ENCODE measurements around the gene DERL2. TPM values are rescaled to one million over a fixed set of nuclear protein-coding genes. Genes with fewer than 3 reads are reported as not detected.
A peak's percentile ranks its signal among the peaks of the same experiment; 100 is the strongest.

Gene DERL2
- total and polyA plus RNA-seq, 2 of the 4 experiments (the other 2 are of a cell fraction): 27.4 to 44.2 TPM

GRCh38 chr17:5422505-5422904 is 63.5 kb downstream of the DERL2 start:
- Histone ChIP-seq H3K18ac (ENCODE audit: low read depth, low read length) (no peak overlapping the region), H3K4me2 (ENCODE audit: low read depth, low read length) (peak overlapping the region; percentile 9; the same call in 1 of the 2 replicates), H2BK120ac (ENCODE audit: low read depth, low read length) (no peak overlapping the region), H3K14ac (replicated peaks; ENCODE audit: low read depth, low read length) (no peak overlapping the region; the same call in 1 of the 2 replicates), H4K91ac (ENCODE audit: insufficient read depth, low read depth, low read length) (no peak overlapping the region), H2AK5ac (ENCODE audit: low read depth, low read length) (no peak overlapping the region), H4K5ac (ENCODE audit: low read depth, low read length) (no peak overlapping the region), H3K27ac (ENCODE audit: insufficient read depth, low read length) (no peak overlapping the region), H3K9ac (ENCODE audit: low read depth, low read length) (no peak overlapping the region), H3K56ac (ENCODE audit: extremely low read depth, insufficient read depth, low read length) (no peak overlapping the region), H2BK5ac (ENCODE audit: low read depth, low read length, poor library complexity, severe bottlenecking) (peak overlapping the region; percentile 31), H2AK9ac (replicated peaks; ENCODE audit: low read depth, low read length, poor library complexity) (no peak overlapping the region), H3K9me1 (ENCODE audit: insufficient read depth, low read length) (peaks cover 15% of the 10 kb centered on the region), H3K23ac (ENCODE audit: low read depth, low read length) (peak overlapping the region; percentile 20; the same call in 1 of the 2 replicates), H2BK20ac (ENCODE audit: low read depth, low read length) (no peak overlapping the region), H4K8ac (ENCODE audit: low read depth in 2 of 2, low read length in 2 of 2) (0 out of 4 replicates have a peak overlapping the region, but pooled peaks of 1 of the 2 experiments have one; percentile 42), H3K36me3 (ENCODE audit: control insufficient read depth, insufficient read depth, low read length) (peaks cover 25% of the 10 kb centered on the region), H3K4me3 (ENCODE audit: insufficient read depth, low read depth, low read length) (no peak overlapping the region), H3K79me1 (ENCODE audit: low read depth in 1 of 2, low read length in 2 of 2) (peaks cover 43 to 63% of the 10 kb centered on the region in 2 experiments), H2BK15ac (ENCODE audit: low read depth, low read length) (no peak overlapping the region), H3K4ac (ENCODE audit: low read depth, low read length) (peak overlapping the region; percentile 39; the same call in 1 of the 2 replicates), H4K20me1 (ENCODE audit: insufficient read depth, low read length) (peaks cover under 1% of the 10 kb centered on the region; the same call in 1 of the 2 replicates), H3K4me1 (ENCODE audit: control insufficient read depth, insufficient read depth, low read length) (peaks cover 2% of the 10 kb centered on the region), H3K27me3 (ENCODE audit: control insufficient read depth, insufficient read depth, low read length) (no peaks in the 10 kb centered on the region), H2AFZ (replicated peaks; ENCODE audit: low read length, poor library complexity) (no peak overlapping the region), H3K9me3 (ENCODE audit: control insufficient read depth, insufficient read depth, low read length) (no peaks in the 10 kb centered on the region)
- ATAC-seq (ENCODE audit: low read depth) (no peak), DNase-seq (peak; percentile 83)
- dilution Hi-C loops (cut with HindIII; ENCODE audit: low sequenced_read_pairs, unreplicated experiment): no loop called here
- no CpG with 5 or more reads among the region's 2 CpGs for WGBS, 2 experiments (ENCODE audit: extremely low coverage in 2 of 2, insufficient read length in 1 of 2)
- BruUV-seq (replicated peaks): no TSS peak
- in situ Hi-C loops (cut with MboI; ENCODE audit: low sequenced_read_pairs): no loop called here
- ChIA-PET POLR2A (ENCODE audit: unreplicated experiment) (no interaction called here), CTCF (interaction anchor here (1.0 to 2.3 kb wide), 2 partner anchors 17 to 36 kb away, joined by 3 to 10 read pairs; partner anchors contain the start of gene C1QBP)
- intact Hi-C loops (cut with micrococcal nuclease): no loop called here
- TF ChIP-seq FOS (IDR thresholded peaks at IDR 0.05; ENCODE audit: low read depth, low read length) (no peak), MAFK (IDR thresholded peaks at IDR 0.05; ENCODE audit: low read depth, low read length) (peak; percentile 96), SMC3 (IDR thresholded peaks at IDR 0.05; ENCODE audit: low read depth, low read length) (no peak), USF2 (IDR thresholded peaks at IDR 0.05; ENCODE audit: low read depth, low read length) (no peak), CTCF (conservative IDR thresholded peaks at IDR 0.05; ENCODE audit: low read depth, low read length) (peak; percentile 30; the same call in 1 of the 2 replicates), NFE2L2 (IDR thresholded peaks at IDR 0.05; ENCODE audit: low read depth, low read length) (no peak), RAD21 (IDR thresholded peaks at IDR 0.05; ENCODE audit: low read length) (0 out of 2 replicates have a peak, but pooled peaks have one; percentile 11), CHD1 (IDR thresholded peaks at IDR 0.05; ENCODE audit: low read depth, low read length) (no peak), POLR2A (IDR thresholded peaks at IDR 0.05; ENCODE audit: low read depth, low read length) (peak; percentile 30; the same call in 1 of the 2 replicates), MXI1 (IDR thresholded peaks at IDR 0.05; ENCODE audit: borderline replicate concordance, low read depth, low read length) (no peak)

All from IMR-90 (cell line).